Dedifferentiated amniotic fluid mesenchymal stem cell (primary cell): Measurements from ENCODE around the gene PLXNA4.

Experiments used
- DNase-seq: peaks from one replicate; pipeline ENCODE4 v3.0.0-alpha.2; 2016; ENCODE audit errors: extremely low spot score

The PLXNA4 gene

DNA sequence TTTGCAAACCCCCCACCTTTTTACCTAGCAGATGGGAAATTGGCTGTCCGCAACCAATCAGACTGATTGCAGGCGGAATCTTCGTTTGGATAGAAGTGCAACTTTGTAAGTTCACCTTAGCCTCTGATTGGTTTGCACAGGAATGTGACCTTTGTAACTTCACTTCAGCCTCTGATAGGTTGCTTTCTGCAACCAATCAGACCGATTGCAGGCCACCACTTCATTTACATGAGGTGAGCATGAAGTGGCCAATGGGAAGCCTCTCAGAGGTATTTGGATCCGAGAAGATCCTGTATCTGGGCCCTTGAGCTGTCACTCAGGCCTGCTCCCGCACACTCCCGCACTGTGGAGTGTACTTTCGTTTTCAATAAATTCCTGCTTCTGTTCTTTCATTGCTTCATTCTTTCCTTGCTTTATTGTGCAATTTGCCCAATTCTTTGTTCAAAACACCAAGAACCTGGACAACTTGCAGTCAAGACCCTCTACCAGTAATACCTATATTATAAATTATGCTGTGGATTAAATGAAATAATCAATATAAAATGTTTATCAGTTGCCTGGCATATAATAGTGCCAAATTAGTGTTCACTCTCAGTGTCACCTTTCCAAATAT is 491.4 kb downstream of the PLXNA4 start:
- DNase-seq, result no peak

DNA sequence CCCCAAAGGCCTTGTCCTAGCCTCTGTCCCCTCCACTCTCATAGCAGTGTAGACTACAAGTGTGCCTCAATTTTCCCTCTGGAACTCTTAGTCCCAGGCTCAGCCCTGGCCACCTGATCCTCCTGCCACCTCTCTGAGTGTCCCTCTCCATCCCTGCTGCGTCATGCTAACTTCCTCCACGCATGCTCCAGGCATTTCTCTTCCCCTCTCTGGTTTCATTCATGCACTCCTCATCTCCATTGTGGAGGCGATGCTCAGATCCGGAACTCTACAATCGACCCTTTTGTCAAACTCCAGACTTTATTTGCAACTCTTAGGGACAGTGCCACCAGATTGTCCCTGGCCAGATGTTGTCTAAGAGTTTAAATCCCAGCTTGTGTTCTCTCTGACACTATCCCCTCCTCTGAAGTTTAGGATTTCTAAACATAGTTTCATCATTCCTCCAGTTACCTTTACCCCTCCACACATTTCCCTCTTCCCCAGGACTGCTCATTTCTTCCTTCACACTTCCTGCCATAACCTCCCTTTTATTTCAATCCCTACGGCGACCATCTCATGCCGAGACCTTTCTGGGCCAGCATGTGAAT is 492.6 kb downstream of the PLXNA4 start:
- DNase-seq, result no peak

DNA sequence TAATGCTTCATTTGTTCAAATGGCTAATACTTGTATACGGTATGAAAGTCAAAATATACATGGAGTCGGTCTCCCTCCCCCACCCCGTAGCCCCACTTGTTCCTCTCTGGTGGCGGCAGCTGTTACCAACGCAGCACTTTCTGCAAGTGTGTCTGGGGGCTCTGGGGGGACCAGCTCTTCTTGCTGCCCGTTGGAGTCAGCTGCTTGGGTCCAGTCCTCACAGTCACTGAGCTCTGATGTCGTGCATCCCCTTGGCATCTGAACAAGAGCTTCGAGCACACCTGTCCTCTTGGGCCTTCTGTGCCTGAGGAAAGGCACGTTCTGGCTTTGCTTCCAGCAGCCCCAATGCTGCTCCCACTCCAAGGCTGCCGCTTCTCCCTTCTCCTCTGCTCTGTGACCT is 493.1 kb downstream of the PLXNA4 start:
- DNase-seq, result no peak

DNA sequence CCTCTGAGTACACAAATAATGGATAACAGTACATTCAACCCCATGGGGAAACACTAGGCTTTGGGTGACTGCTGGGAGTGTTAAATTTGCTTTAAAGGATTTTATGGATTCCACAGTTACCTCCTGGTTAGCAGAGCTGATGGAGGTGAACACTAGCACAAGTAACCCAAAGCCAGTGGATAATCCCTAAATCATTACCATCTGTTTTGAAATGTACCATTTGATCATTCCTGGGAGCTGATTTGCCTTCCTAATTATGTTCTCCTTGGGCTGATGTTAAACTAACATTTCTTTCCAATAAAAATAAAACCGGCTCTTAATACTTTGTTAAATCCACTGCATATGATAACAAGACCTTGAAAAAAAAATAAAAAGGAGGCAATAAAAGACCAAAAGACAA is 493.9 kb downstream of the PLXNA4 start:
- DNase-seq, result no peak

DNA sequence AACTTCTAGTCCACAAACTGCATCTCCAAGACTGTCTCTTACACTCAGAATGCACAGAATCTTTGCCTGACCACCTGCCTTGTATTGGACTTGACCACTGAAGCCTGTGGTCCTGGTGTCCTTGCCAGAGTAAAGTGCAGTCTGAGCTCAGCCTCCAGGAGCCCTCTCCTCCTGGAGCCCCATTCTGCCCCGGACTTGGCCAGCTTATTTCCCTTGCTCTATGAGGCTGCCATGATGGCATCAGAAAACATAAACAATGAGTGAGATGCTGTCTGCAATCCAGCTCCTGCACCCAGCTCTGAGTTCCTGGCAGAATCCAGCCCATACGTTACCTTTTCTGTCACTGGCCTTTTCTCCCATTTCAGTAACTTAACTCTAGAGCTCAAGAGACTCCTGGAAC is 494.6 kb downstream of the PLXNA4 start:
- DNase-seq, result no peak

DNA sequence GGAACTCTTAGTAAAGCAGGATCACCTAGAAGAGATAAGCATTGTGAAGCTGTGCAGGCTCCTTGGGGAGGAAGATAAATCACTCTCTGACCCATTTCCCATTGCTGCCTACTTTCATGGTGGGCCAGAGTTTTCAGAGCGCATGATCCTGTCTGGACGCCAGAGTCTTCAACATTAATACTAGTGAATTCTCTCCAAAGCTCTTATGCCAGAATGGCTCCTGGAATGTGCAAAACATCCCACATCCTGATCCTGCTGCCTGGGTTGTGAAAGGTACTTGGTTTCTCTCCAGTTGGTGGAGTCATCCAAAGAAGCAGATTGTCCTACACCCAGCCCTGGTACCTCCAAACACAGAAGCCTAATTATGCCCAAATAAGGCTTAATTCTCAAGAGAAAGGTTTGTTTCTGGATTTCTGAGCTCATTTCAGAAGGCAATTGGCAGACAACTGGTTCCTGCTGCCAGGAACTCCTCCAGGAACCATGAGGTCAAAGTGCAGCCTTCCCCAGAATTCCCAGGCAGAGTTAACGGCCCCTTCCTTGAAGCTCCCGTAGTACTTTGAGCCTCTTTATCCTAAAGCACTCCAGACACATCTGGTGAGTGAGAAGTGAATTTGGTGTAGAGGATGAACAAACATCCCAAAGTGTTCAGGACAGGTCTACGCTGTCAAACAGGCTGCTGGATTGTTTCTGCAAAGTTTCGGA is 495.2 kb downstream of the PLXNA4 start:
- no peak for DNase-seq

DNA sequence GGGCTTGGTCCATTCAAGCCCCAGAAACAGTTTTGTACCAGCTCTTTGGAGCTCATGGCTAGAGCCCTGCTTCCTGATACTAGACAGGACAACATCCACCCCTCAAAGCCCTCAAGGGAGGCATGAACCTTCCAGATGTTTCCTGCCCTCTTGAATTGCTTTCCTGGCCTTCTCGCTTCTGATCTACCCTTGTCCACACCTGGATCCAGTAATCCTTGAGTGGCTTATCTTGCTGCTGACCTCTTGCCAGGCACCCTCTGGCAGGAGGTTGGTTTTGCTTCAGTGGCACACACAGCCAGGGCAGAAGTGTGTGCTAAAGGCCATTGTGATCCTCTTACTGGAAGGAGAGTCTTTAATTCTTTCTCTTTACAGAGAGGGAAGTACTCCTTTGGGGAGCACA is 495.8 kb downstream of the PLXNA4 start:
- no peak for DNase-seq

DNA sequence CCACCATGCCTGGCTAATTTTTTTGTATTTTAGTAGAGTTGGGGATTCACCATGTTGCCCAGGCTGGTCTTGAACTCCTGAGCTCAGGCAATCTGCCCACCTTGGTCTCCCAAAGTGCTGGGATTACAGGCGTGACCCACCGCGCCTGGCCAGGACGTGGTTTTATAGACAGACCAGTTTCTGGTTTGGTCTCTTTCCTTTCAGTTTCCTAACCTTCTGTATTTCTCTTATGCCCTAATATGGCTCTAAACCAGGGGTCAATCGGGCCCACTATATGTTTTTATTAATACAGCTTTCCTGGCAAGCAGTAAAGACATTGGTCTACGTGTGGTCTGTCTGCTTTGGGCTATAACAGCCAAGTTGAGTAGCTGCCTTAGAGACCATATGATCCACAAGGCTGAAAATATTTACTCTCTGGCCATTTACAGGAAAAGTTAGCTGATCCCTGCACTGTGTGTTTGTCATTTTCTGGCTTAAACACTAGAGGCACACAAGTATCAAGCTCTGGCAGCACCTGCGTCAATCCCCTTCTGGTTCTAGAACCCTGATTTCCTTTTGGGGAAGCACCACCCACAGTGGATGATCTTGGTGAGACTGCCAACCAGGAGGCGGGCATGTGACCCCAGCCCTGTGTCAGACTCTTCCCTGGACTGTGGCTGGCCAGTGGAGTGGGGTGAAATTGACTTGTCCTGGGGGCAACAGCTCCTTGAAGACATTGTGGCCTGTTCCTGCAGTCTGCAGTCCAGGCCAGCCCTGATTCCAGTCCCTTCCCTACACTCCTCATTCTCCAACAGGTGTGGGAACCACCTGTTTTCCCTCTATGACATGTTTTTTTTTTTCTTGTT is 497.2 kb downstream of the PLXNA4 start:
- DNase-seq, result no peak

DNA sequence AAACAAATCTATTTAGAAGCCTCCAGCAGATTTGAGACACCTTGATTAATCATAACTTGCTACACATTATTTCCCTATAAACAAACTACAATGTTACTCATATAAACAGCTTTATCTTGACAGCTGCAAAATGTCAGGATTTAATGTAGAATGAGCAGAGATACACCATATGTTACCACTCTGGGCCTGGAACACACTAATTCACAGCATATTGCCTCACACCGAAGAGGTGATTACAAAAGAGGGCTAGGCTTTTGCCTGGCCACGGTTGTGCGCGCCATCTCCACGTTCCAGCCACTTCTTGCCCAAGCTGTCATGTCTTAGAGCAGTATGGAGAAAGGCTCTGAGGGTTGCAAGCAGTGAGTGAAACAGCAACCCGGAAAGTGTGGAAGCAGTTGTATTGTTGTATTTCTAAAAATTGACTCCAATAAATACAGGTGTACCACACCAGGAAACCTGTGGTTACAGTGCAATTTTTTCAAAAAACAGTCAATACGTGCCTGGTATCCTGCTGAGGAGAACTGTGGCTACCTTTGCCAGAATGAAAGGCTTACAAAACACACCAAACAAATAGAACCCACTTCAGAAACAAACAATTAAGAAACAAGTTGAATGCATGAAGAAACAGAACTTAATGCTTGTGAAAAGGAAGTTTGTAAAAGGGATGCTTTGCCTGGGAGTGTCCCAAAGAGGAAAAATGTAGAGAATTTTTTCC is 498.1 kb downstream of the PLXNA4 start:
- DNase-seq, result peak; percentile 31

DNA sequence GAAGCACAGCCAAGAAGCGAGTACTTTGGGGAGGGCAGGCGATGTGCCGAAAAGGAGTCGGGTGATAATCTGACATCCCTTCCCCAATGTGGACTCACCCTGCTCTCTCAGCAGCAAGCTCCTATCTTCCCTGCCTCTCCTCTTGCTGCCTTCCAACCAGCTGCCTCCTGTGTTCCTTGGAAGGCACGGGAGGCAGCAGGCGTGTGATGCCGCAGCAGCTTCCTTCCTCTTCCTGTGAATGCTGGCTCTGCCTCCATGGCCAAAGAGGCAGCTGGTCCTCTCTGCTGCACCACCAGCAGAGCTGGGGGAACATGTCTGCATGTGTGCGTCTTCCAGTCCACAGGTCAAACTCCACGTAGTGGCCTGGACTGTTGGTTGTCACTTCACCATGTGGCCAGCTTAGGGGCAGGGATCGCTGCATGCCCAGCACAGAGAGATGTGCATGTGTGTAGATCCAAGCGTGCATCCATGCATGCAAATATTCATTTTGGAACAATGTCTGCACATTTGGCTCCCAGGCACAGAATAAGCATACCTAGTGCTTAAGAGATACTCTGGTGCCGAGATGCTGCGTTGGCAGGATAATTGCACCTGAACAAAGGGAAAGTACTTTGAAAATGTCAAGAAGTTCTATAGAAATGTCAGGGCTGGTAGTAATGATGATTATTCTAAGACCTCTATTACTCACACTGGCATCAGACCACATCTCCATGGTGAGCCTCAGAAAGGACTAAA is 499.8 kb downstream of the PLXNA4 start:
- DNase-seq, result no peak

DNA sequence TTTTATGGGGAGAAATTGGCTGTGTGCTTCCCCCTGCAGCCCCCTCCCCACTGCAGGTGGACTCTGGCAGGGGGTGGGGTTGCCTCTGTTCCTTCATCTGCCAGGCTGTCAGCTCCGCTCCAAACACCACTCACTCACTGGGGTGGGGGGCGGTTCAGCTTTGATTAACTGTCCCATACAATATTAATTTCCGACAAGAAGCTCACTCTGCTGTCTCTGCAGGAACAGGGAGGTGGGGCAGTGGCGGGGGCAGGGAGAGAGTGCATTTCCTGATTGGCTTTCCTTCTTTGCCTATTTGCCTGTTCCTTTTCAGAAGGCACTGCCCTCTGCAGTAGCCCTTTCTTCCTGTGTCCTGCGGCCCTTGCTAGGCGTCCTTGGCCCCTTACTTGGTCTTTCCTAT is 500.8 kb downstream of the PLXNA4 start:
- no peak for DNase-seq

DNA sequence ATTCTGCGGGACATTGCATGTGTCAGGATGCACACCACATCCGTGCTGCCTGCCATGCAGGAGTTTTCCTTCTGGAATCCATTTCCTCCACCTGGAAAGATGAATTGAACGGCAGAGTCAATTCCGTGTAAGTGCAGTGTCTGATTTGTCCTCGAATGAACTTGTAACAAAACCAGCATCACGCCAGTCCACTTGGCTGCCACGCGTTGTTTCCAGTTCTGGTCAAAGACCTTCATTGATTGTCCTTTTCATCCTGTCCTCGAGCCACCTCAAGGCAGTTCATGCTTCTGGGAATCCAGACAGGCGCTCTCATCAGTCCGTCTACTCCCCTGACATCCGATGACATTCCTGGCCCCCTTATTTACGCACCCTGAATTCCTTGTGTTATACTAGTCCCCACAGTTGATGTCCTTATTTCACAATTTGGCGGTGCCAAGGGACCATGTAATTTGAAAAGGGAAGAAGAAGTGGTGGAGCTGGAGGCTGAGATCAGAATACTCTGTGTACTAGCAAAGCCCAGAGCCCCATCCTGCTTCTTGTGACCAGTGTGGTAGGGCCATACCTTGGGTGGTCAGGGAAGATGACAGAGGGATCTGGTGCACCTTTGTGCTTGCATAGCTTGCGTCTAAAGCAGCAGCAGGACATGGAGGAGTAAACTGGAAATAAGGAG is 502.2 kb downstream of the PLXNA4 start:
- no peak for DNase-seq
